Activated T-cell treated with anti-CD3 and anti-CD28 coated beads, Interleukin-2, amount 50 U/mL, for 48 hours (primary cell): ENCODE measurements around the gene TSPAN13.
A peak's percentile ranks its signal among the peaks of the same experiment; 100 is the strongest.

Experiments
- DNase-seq, 2 experiments: peaks; one replicate each; pipeline ENCODE4 v3.0.0-alpha.2; 2020

TSPAN13 gene

GRCh38 chr7:16753102-16753931 is at the start of gene TSPAN13:
Gene TSPAN13 (plus strand): TSS chr7:16753755. CDS start chr7:16753968, 213 bp downstream.
- DNase-seq: peak; percentile 76 to 82

DNA sequence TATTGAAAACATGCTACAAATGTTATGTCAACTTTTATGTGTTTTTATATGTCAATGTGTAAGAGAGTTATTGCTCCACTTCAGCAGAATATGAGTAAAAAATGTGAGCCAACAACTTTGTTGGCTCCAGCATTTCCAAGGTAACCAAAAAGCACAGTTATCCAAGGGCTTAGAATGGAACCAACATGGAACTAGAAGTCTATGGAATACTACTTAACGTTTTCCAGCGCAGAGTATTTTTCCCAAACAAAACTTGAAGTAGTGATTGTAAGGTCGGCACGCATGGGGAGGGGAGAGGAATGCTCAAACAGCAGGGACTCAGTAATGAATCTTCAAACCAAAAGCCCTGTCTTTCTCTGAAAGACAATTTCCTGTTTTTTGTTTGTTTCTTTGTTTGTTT is 45.0 kb upstream of the TSPAN13 start:
- DNase-seq: no peak

DNA sequence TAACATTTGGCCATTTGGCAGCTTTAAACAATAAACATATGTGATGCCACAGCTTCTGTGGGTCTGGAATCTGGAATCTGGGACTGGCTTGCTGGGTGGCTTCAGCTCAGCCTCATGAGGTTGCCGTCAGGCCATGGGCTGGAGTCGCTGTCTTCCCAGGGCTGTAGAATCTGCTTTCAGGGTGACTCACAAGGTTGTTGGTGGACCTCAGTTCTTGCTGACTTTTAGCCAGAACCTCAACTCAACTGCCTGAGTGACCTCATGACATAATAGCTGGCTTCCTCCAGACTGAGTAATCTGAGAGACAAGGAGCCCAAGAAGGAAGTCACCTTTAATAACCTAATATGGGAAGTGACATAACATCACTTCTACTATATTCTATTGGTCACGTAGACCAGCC is 44.6 kb upstream of the TSPAN13 start:
- no peak for DNase-seq

DNA sequence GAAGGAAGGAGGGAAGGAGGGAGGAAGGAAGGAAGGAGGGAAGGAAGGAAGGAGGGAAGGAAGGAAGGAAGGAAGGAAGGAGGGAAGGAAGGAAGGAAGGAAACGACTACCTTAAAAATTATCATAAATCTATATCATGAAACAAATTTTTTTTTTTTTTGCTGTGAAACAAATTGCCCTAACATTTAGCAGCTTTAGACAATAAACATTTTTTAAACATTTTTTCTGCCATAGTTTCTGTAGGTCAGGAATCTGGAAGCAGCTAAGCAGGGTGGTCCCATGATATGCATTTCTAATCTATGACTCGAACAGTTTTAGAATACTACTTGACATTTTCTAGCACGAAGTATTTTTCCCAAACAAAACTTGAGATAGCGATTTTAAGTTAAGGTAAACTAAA is 42.9 kb upstream of the TSPAN13 start:
- no peak for DNase-seq

GRCh38 chr7:16711730-16712129 is 41.8 kb upstream of the TSPAN13 start:
- DNase-seq: no peak

- DNase-seq: peak; percentile 31 to 34
These were observed 40.6 kb upstream of the TSPAN13 start for GRCh38 chr7:16712916-16713315.

DNA sequence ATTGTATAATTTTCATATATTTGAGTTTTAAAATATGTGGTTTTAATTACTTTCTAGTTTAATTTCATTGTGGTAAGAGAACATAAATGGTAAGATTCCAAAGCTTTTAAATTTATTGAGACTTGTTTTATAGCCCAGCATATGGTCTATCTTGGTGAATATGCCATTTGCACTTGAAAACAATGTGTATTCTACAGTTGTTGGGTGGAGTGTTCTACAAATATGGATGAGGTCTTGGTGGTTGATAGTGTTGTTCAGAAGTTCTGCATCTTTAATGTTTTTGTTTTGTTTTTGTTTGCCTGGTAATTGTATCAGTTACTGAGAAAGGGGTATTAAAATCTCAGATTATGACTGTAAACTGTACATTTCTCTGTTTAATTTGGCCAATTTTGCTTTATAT is 37.6 kb upstream of the TSPAN13 start:
- no peak for DNase-seq

- DNase-seq: no peak
These were observed 35.4 kb upstream of the TSPAN13 start for GRCh38 chr7:16718111-16718656.

DNA sequence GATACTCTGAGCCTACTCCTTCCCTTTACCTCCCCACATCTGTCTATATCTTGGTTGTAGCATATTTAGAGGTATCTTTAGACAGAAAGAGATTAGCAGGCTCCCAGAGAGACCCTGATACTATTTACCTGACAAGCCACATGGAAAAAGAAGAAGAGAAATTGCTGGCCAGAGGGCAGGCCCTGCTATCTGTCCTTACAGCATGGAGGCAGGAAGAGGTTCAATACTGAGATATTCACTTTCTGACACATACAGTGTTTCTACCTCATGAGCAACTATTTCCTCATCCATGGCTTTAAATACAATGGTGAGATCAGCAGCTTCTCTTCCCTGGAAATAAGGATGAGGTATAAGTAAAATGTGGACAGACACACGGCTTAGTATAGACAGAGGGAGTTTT is 33.9 kb upstream of the TSPAN13 start:
- DNase-seq: no peak

DNA sequence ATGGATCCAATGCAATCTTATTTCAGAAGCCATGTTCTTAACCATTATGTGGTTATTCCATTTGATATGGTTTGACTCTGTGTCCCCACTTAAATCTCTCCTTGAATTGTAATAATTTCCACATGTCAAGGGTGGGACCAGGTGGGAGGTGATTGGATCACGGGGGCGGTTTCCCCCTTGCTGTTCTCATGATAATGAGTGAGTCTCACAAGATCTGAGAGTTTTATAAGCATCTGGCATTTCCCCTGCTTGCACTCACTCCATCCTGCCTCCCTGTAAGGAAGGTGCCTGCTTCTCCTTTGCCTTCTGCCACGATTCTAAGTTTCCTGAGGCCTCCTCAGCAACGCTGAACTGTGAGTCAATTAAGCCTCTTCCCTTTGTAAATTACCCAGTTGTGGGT is 32.0 kb upstream of the TSPAN13 start:
- peak in 1 of 2 experiments; percentile 23 for DNase-seq

DNA sequence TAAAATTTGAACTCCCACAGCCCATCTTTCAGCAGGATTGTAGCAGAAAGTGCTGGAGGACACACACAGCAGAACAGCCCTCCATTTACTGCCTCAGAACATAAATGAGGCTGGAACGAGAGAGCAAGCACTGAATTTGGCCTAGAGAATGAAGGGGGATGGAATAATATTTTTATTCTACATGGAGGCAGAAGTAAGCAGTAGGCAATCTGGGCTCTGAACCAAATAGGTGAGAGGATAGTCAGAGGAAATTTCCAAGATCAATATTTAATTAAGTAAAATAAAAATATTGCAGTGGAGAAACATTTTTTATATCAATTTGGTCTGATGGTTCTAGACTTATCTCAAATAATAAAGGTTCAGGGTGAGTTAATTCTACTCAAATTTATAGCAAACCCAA is 29.2 kb upstream of the TSPAN13 start:
- no peak for DNase-seq

DNA sequence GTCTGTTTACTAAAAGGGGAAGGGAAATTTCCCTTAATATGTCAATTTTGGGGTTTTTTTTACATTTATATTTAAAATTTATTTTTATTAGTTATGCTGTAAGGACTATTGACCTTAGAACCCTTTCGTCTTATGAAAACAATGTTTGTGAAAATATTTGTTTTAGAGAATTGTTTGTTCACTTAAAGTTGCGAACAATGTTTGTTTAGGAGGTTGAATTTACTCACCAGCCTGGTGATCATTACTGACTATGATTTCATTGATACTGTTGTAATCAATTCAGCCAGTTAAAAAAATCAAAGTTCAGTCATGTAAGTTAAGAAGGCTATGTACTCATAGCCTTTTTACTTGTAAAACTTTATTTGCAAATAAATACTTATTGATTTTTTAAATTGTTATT is 27.4 kb upstream of the TSPAN13 start:
- no peak for DNase-seq

- no peak for DNase-seq
These were observed 25.8 kb upstream of the TSPAN13 start for GRCh38 chr7:16727736-16728135.

- DNase-seq: no peak
These were observed 24.7 kb upstream of the TSPAN13 start for GRCh38 chr7:16728811-16729210.

DNA sequence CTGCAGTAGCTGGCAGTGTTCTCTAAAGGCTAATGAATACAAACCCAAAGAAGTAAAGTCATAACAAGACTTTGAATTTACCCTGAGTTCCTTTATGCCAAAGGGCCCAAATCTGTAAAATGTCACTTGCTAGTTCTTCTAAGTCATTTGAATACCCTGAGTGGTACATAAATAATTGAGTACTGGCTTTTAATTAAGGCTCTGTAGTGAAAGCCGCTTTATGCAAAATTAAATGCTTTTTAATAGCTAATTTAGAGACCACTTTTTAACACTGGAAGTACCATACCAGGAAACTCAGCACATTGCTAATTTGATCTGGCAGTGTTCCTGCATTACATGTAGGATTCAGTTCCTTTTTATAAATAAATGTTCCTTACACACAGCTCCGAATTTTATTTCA is 24.0 kb upstream of the TSPAN13 start:
- no peak for DNase-seq

DNA sequence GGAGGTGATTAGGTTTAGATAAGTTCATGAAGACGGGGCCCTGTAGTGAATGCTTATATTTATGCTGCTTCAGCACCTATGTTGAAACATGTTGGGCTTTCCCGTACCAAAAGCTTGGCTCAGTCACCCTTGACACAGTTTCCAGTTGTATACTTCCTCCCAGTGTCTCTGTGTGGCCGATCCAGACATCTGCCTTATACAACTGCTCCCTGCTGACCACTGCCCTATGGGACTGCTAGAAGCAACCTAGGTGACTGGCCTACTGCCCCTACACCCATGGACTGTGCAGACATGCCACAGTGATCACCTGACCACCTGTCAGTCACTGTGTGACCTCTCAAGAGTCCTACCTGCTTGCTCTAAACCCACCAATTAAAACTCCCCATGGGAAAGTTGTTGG is 22.6 kb upstream of the TSPAN13 start:
- DNase-seq: no peak

GRCh38 chr7:16732828-16733227 is 20.7 kb upstream of the TSPAN13 start:
- no peak for DNase-seq

DNA sequence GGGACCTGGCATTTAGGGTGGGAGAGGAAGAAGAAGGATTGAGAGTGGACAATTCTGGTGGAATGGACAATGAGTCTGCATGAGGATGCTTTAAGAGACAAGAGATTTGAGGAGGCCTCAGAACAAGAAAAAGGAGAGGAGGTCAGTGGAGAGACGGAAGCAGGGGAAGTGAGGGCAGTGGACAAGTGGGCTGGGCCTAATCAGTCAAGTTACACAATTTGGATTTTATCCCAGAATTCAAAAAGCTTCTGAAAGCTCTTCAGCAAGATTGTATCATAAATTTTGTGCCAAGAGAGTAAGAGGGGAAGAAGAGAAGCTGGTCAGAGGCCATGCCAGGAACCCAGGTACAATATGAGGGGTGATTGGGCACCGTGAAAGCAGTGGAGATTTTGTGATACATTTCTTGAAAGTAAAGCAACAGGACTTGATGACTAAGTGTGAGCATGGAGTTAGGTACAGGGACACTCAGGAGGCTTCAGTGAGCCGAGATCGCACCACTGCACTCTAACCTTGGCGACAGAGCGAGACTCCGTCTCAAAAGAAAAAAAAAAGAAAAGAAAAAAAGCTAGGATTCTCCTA is 19.3 kb upstream of the TSPAN13 start:
- DNase-seq: no peak

- no peak for DNase-seq
These were observed 18.5 kb upstream of the TSPAN13 start for GRCh38 chr7:16735020-16735419.

DNA sequence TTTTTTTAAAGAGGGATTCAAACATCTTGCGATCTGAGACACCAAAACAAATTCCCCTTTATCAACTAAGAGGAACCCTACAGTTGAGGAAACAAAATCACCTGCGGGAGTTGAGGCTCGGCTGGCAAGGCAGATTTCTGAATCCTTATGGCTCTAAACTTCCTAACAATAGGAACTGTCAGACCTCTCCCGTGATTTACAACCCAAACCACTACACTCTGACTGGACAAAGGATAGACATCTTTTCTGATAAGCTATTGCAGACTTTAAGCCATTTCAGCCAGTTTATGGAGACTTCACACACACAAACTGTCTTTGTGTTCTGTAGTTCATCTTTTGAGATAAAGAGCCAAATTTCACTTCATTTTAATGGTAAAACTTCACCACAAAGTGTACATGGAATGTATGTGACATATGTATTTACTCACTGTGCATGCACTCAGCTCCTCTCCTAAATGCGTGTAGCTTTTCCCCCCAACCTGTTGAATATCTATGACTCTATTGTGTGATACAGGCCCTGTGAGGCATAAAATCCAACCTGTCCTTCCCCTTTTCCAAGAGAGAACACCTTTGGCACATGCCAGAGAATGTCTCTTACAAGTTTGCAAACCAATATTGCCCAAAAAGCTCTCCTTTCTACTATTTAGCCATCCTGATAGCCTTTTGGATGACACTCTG is 15.4 kb upstream of the TSPAN13 start:
- no peak for DNase-seq

DNA sequence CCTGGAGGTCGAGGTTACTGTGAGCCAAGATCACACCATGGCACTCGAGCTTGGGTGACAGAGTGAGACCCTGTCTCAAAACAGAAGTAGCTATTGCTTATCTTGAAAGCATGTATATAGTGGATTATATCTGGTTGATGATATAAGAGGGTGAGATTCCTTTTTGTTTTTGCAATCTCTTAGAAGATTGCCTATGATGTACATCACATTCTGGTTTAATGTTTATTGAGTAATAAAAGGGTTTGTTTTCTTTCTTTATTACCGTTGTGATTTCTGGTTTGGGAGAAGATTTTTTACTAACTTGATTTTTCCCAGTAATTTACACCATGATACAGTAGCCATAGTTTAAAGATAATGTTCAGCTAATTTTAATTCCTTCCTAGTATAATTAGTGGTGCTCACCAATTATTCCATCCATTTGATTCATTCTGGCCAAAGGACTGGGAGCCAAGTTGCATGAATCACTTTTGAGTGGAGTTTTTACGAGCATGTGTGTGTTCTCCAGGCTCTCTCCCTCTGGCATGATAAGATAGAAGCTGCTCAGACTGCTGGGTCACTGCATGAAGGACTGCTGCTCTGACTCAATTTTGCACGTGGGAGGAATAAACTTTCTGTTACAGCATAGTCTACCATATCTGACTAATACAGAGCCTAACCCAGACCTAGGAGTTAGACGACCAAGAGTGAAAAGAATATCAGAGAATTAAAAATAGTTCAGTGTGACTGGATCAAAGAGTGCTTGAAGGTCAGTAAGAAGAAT is 13.5 kb upstream of the TSPAN13 start:
- no peak for DNase-seq

DNA sequence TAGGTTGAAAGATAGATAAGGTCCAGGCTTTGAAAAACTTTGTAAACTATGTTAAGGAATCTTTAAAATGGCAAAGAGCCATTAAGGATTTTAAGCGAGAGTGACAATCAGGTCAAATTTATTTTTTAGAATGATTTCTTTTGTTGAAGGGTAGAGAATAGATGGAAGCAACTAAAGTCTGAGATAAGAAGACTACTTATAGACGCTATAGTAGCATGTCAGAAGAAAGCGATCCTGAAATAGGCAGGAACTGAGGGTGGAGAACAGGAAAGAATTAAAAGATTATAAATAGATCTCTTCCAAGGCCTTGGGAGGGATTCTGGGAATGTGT is 13.0 kb upstream of the TSPAN13 start:
- DNase-seq: no peak

DNA sequence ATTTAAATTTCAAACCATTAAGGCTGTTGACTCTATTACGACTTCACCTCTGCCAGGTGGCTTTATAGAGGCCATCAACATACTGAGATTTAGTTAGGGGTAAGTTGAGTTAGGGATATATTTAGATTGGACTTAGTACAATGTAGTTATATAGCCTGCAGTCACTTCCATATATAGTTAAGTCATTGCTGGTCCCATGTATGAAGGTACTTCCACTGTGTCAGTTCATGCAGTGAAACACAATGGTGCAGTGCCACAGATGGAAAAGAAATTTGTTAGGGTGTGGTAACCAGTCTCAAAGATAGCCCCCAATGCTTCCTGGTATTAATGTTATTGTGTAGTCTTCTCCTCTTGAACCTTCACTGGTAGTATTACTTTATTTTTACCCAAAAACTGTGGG is 12.6 kb upstream of the TSPAN13 start:
- DNase-seq: no peak
